Epithelial cell of proximal tubule (primary cell): ENCODE results near the gene AKR1C4. TPM values are rescaled to one million over a fixed set of nuclear protein-coding genes. Genes with fewer than 3 reads are reported as not detected.
"Not testable (repeated sequence)": the region's sequence is repeated elsewhere in the genome, so short reads cannot be mapped to it uniquely, and the experiment has no call there.

Experiments used
- DNase-seq: peaks from one replicate; pipeline ENCODE4 v3.0.0-alpha.2; 2011; ENCODE audit warnings: low read depth
- H3K4me3 ChIP-seq: 2 replicates; pipeline ENCODE4 v1.5.1; 2011; ENCODE audit warnings: low read depth, mild to moderate bottlenecking, low read length
- CTCF ChIP-seq: conservative IDR thresholded peaks from 2 replicates; pipeline ENCODE4 v1.5.1; 2012; ENCODE audit warnings: low read depth, mild to moderate bottlenecking, low read length
- total RNA-seq: library from RNA; depleted of rRNA; stranded (reverse); fragments of >200 nt; gene quantifications from 2 replicates; pipeline ENCODE4 v1.2.3, GENCODE V29; 2015

Gene AKR1C4
- total RNA-seq, 1 donor from 2014 or later = not detected

GRCh38 chr10:5157501-5157900 is 39.1 kb upstream of the AKR1C4 start:
- no peak for TF ChIP-seq CTCF
- no peak for DNase-seq
- H3K4me3 ChIP-seq = no peak overlapping the region

- TF ChIP-seq CTCF = no peak
- DNase-seq = no peak
- H3K4me3 ChIP-seq = no peak overlapping the region
Measured at GRCh38 chr10:5159126-5159525, 37.5 kb upstream of the AKR1C4 start.

GRCh38 chr10:5163487-5163886 is 33.1 kb upstream of the AKR1C4 start:
- DNase-seq = no peak
- no peak for TF ChIP-seq CTCF
- no peak overlapping the region for H3K4me3 ChIP-seq

- TF ChIP-seq CTCF = no peak
- DNase-seq = no peak
- no peak overlapping the region for H3K4me3 ChIP-seq
Measured at GRCh38 chr10:5165738-5166137, 30.9 kb upstream of the AKR1C4 start.

- no peak for DNase-seq
- H3K4me3 ChIP-seq = no peak overlapping the region
- TF ChIP-seq CTCF = no peak
Measured at GRCh38 chr10:5168897-5169420, 27.7 kb upstream of the AKR1C4 start.

GRCh38 chr10:5175581-5175980 is 21.1 kb upstream of the AKR1C4 start:
- not testable (repeated sequence) for DNase-seq, H3K4me3 ChIP-seq

GRCh38 chr10:5180503-5180902 is 16.1 kb upstream of the AKR1C4 start:
- not testable (repeated sequence) for DNase-seq, H3K4me3 ChIP-seq

GRCh38 chr10:5183923-5184322 is 12.7 kb upstream of the AKR1C4 start:
- TF ChIP-seq CTCF = no peak
- DNase-seq = no peak
- no peak overlapping the region for H3K4me3 ChIP-seq
